GM19238 (cell line): Measurements from ENCODE around the gene AUNIP.
A peak's percentile ranks its signal among the peaks of the same experiment; 100 is the strongest.

Experiments used
- DNase-seq: peaks from one replicate; pipeline ENCODE4 v3.0.0; 2011; ENCODE audit warnings: low spot score; ENCODE audit not compliant: insufficient read length

AUNIP gene

DNA sequence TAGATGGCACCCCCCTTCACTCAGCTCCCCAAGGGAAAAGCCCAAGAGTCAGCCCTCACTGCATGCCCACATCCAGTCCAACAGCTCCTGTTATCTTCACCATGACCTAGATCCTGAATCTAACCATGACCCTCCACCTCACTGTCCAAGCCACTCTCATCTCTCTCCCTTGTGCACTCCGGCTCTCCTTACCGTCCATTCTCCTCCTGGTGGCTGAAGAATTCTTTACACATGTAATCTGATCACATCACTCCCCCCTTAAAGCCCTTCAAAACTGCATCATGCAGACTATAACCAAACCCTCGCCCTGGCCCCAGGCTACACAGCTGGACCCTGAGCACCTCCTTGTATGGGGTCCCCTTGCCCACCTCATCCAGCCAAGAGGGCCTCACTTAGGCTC is 30.2 kb upstream of the AUNIP start:
- DNase-seq, result no peak

DNA sequence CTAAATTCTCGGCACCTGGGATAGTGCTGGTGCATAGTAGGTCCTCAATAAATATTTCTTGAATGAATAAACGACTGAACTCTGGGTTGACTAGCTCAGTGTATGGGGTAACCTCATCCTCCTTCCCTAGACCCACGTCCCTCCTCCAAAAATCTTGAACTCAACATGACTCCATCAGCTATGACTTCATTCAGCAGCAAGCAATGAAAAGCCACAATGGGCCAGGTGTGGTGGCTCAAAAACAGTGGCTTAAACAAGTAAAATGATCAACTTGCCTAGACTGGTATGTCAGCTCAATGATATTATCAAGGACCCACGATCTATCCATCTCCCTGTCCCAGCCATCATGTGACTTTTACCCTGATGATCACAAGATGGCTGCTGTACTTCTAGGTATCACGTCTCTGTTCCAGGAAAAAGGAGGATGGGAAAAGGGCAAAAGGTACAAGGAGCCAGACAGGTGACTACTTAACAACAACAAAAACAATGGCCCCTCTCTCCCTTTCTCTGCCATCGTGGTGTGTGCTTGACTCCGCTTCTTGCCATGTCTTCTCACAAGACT is 29.2 kb upstream of the AUNIP start:
- DNase-seq, result no peak

DNA sequence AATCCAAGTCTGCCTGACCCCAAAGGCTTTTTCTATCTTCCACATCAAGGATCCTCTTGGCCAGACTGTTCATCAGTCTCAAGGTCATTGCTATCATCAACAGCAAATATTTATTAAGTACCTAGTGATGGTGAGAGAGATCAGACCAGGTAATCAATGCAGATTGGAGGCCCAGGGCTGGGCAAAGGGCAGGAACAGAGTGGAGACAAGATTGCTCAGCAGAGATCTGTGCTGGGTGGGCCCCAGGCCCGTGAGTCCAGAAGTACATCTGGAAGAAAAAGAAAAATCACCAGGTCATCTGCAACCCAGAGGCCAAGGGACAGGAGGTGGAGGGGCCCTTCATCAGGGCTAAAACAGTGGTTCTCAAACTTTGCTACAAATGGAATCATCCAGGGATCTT is 26.3 kb upstream of the AUNIP start:
- no peak for DNase-seq

- no peak for DNase-seq
Measured at GRCh38 chr1:25881266-25881665, 22.0 kb upstream of the AUNIP start.

- DNase-seq, result no peak
Measured at GRCh38 chr1:25880518-25880917, 21.3 kb upstream of the AUNIP start.

DNA sequence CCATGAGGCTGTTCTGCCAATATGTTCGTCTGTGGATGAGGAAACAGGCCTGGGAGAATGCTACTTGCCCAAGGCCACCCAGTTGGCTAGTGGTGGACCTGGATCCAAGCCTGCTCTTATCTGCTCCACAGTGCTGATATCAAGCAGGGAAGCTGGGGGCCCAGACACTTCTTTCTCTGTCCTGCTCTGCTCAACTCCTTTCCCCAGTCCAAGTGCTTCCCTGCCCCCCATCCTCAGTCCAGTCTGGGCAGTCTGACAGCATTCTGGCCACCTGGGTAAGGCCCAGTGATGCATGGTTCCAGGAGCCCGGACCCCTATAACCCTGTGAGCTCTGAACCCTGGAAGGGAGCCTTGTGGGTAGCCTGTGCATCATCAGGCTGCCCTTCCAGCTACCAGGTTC is 20.4 kb upstream of the AUNIP start:
- DNase-seq, result no peak

DNA sequence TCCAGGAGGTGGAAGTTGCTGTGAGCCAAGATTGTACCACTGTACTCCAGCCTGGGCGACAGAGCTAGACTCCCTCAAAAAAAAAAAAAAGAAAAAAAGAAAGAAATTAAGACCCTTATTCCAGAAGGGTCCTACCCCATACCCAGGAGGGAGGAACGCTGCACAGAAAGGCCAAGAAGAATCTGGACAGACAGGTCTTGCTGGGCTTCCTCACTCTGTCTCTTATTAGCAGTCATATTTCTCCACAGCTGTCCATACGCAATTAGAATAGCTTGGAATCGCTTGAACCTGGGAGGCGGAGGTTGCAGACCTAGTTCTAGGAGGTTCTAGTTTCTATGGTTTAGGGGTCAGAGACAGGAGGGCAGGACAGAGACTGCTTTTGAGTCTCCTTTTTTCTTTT is 19.4 kb upstream of the AUNIP start:
- no peak for DNase-seq

DNA sequence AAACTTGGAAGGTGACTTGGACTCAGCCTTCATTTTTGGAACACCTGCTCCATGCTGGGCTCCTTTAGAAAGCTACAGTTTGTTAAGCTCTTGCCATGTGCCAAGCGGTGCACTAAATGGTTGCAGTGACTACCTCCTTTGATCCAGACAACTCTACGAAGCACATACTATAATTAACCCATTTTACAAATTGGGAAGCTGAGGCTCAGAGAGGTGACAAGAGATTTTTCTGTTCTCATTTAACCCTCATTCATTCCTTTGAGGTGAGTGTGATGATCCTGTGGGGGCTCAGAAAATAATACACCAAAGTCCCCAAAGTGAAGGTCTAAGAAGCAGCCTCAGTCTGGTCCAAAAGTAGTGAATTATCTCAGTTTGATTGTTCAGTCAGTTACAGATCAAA is 17.9 kb upstream of the AUNIP start:
- DNase-seq, result no peak

- no peak for DNase-seq
Measured at GRCh38 chr1:25876693-25877077, 17.4 kb upstream of the AUNIP start.

- DNase-seq, result no peak
Measured at GRCh38 chr1:25875856-25876692, 16.8 kb upstream of the AUNIP start.

DNA sequence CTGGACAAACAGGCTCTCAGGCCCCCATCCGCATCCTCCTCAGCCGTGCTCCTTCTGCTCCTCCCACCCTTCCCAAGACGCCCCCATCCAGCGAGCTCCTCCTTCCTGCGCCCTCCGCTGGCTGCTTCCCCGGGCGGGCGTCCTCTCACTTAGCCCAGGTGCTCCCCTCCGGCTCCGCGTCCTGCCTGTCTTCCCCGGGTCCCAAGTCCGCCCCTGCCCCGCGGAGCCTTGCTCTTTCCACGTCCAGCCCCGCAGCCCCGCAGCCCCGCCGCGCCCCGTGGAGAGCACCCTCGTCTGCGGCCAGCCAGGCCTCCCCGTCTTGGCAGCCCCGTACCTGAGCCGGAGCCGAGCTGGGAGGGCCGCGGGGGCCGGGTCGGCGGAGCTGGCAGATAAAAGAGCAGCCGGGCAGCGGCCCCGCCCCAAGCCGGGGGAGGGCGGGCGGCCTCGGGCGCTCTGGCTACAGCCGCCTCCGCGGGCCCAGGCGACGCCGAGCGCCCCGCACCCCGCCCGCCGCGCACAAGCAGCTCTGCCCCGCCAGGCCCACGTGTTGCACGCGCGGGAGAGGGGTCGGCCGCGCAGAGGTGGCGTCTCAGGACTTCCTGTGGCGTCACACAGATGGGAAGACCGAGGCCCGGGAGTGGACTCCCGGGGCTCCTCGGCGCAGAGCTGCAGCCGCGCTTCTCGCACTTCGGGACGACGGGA is 16.0 kb upstream of the AUNIP start, which contains the start of gene PAQR7:
Gene PAQR7 (minus strand): TSS at position 555 of the 702 bp plus-strand sequence. CDS start 11,869 bp downstream, outside the sequence.
- DNase-seq, result peak; percentile 64

DNA sequence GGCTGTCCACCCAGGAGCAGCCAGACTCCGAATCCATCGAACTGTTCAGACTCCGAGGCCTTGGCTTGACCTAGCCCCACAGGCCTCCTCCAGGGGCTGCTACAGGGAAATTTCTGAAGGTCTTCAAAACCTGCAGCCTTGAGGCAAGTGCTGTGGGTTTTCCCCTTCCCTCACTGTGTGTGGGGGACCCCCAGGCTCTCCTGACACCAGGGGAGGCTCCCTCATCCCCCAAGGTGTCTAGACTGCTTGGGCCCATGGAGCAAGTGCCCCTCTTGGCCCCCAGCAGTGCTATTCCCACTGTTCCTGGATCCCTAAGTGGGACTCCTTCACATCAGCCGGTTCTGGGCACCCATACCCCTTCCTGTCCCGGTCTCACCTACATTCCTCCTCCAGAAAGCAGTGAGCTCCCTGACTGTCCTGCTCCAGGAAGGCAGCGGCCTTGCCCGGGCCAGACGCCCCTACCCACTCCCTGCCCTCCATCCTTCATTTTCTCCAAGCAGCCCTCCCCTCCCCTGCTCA is 15.4 kb upstream of the AUNIP start:
- no peak for DNase-seq

DNA sequence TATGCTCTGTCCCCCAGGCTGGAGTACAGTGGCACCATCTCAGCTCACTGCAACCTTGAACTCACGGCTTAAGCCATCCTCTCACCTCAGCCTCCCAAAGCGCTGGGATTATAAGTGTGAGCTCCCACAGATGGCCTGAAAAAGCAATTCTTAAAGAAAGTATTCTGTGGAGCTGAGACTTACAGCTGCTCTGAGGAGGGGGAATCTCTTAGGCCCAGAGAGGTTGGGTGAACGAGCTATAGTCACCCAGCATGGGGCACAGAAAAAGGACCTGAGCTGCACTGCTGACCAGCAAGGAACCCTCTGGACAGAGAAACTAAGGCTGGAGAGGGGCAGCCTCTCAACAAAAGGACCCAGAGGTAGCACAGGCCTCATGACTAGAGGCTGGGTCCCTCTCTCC is 15.0 kb upstream of the AUNIP start:
- DNase-seq, result no peak

DNA sequence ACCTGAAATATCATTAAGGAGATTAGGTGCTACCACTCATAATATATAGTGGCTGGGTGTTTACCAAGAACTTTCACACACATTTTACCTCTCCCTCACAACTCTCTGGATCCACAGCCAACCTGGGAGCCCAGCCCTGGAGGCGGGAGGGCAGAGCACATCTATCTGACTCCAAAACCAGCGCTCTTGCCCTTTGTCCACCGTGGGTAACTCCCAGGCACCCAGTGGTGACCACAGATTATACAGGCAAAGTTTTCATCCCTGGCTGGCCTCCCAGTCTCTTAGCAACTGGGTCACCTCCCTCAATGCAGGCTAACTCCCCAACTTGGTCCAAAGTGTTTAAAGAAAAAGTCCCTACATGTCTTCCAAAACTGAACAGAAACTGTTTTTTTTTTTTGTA is 13.9 kb upstream of the AUNIP start:
- DNase-seq, result no peak

DNA sequence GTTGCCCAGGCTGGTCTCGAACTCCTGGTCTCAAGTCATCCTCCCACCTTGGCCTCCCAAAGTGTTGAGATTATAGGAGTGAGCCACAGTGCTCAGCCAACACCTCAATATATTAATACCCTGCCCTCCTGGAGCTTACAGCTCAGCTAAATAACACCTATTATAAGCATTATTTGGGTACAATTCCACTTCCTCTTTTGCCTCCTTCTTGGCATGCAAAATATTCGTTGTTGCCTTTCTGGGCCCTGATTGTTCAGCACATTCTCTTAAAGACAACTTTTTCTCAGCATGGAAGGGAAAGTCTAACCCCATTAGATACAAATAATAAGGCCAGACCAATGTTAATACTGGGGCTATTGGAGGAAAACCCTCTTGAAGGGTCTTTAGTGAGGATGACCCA is 13.5 kb upstream of the AUNIP start:
- DNase-seq, result no peak

DNA sequence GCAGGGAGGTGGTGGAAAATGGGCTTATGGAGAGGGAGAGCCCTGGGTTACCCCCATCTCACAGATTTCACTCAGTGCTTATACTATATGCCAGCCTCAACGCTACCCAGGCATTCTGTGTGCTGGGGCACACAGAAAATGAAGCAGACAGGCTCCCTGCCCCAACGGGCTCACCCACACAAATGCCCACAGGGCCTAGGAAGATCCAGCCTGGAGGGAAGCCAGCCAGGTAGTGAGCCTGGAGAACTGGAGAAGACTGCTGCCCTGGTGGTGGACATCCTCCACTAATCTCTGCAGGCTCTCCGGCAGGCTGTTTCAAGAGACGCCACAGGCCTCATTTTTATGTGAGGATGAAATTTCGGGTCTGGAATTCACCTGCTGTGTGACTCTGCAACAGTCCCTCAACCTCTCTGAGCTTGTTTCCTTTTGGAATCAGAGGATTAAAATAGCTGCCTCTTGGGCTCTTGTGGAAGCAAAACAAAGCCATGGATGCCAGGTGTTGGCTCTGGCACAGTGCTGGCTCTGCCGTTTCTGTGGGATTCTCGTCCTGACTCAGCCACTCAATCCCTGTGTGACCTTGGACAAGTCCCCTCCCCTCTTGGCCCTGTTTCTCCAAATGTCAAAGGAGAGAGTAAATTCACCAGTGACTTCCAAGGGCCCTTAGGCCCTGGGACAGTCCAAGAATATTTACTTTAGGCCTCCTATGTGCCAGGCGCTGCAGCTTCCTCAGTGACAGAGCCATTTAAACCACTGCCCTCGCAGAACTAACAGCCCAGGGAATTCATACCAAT is 12.6 kb upstream of the AUNIP start:
- DNase-seq, result no peak

GRCh38 chr1:25871086-25871703 is 11.9 kb upstream of the AUNIP start:
- no peak for DNase-seq

DNA sequence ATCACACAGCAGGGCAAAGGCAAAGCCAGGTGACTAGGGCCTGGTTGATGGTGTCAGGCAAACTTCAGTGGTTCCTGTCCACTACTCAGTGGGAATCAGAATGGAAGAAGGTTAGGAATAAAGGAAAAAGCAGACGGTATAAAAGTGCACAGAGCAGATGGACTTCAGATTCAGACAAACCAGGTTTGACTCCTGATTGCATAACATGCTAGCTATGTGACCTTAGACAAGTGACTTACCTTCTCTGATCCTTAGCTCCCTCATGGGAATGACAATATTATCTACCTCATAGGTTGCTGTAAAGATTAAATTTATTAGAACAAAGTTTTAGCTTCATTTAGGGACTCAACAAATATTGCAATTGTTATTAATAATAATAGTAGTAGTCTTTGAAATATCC is 11.4 kb upstream of the AUNIP start:
- no peak for DNase-seq

DNA sequence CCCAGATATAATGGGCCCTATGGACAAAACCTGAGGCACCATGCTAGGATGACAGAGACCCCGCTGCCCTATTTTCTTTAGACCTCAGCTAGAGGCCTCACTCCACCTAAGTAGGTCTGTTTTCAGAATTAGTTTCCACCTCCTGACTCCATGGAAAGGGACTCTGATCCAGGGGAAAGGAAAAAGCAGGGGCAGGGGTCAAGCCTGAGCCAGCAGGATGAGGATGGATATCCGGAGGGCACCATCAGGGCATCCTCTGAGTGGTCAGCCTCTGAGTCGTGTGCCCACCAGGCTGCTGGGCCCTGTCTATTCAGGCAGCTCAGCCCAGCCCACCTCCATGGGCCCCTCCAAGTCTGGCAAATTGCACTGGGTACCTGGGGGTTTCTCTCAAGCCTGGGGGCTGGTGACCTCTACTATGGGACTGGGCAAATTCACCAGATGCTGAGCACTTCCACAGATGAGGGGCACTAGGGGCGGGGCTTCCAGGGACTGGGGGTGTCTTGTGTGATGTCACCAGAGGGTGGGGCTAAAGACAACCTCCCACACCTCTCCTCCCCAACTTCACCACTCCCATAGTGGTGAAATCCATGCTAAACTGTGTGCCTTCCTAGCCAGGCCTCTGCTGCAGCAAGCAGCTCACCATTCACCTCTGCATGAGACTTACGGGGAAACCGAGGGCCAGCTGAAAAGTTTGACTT is 10.8 kb upstream of the AUNIP start:
- no peak for DNase-seq

DNA sequence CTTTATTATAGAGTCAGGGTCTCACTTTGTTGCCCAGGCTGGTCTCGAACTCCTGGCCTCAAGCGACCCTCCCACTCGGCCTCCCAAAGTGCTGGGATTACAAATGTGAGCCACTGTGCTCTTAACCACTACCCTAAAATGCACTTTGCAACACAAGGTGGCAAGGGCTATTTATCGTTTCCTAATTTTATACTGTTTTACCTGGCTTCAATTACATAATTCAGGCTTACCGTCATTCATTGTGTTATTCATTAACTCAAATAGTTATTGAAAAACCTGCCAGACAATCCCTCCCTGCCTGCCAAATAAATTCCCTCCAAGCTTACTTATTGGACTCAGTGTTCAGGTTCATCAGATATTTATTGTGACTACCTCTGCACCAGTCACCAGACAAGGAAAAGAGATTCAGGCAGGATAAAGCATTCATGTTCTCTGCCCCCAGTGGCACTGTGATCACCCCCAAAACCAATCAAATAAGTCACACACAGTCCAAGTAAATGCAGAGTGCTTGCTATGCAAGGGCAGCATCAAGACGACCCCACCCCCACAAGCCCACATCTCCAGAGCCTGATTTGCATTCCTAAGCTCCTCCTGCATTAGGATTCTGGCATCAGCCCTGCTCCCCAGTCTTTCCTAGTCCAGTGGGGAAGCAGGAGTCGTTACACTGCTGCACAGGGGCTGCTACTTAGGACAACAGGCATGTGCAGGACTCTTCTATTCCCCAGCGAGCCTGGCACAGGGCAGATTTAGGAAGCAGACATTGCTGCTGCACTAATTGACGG is 8.1 kb upstream of the AUNIP start:
- DNase-seq, result no peak
